ENCODE results near the gene OTOP3.
A peak's percentile ranks its signal among the peaks of the same experiment; 100 is the strongest.

OTOP3 gene

GRCh38 chr17:74935048-74935447 lies 650 bp upstream of the OTOP3 start:
- TF ChIP-seq CTCF (IDR thresholded peaks at IDR 0.05) = no peak
- no peak for DNase-seq (ENCODE audit: low spot score)
- no peak overlapping the region for H3K27ac ChIP-seq
- no peak overlapping the region for H3K4me3 ChIP-seq

- peak overlapping the region; percentile 10 for H3K4me3 ChIP-seq
- DNase-seq (ENCODE audit: low spot score) = no peak
Observed at GRCh38 chr17:74936470-74936799, 737 bp downstream of the OTOP3 start.

GRCh38 chr17:74937064-74938051 lies 1.7 kb downstream of the OTOP3 start:
- no peak for TF ChIP-seq CTCF (IDR thresholded peaks at IDR 0.05)
- H3K27ac ChIP-seq = no peak overlapping the region
- DNase-seq (ENCODE audit: low spot score) = no peak
- H3K4me3 ChIP-seq = no peak overlapping the region

More at GRCh38 chr17:74936470-74936799, 737 bp downstream of the OTOP3 start:
- no peak overlapping the region for H3K27ac ChIP-seq
- no peak for TF ChIP-seq CTCF (IDR thresholded peaks at IDR 0.05)

GRCh38 chr17:74938194-74938950 lies 2.7 kb downstream of the OTOP3 start:
- no peak for DNase-seq (ENCODE audit: low spot score)
- TF ChIP-seq CTCF (IDR thresholded peaks at IDR 0.05) = no peak
- no peak overlapping the region for H3K27ac ChIP-seq
- H3K4me3 ChIP-seq = no peak overlapping the region

- Histone ChIP-seq H3K27ac (no peak overlapping the region), H3K4me3 (no peak overlapping the region)
- no peak for TF ChIP-seq CTCF (IDR thresholded peaks at IDR 0.05)
- no peak for DNase-seq (ENCODE audit: low spot score)
Observed at GRCh38 chr17:74939534-74939933, 3.8 kb downstream of the OTOP3 start.

GRCh38 chr17:74941128-74941725 lies 5.5 kb downstream of the OTOP3 start:
- no peak for DNase-seq (ENCODE audit: low spot score)
- no peak for TF ChIP-seq CTCF (IDR thresholded peaks at IDR 0.05)
- no peak overlapping the region for H3K4me3 ChIP-seq
- H3K27ac ChIP-seq = no peak overlapping the region

Data from coronary artery (tissue), 2 donors.